WI38 (cell line): Measurements from ENCODE around the gene MTFR1L.

Experiments
- H3K4me3 ChIP-seq: 2 replicates; pipeline ENCODE4 v1.5.1; 2011; ENCODE audit warnings: low read depth, mild to moderate bottlenecking, control low read depth, low read length
- TF ChIP-seq, protein P1 (sequence below): IDR thresholded peaks from 2 replicates; pipeline ENCODE4 v1.5.1; 2012; ENCODE audit warnings: low read depth, mild to moderate bottlenecking, control low read depth, low read length

The MTFR1L gene

DNA sequence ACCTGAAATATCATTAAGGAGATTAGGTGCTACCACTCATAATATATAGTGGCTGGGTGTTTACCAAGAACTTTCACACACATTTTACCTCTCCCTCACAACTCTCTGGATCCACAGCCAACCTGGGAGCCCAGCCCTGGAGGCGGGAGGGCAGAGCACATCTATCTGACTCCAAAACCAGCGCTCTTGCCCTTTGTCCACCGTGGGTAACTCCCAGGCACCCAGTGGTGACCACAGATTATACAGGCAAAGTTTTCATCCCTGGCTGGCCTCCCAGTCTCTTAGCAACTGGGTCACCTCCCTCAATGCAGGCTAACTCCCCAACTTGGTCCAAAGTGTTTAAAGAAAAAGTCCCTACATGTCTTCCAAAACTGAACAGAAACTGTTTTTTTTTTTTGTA, 53.4 kb downstream of the MTFR1L start:
- TF ChIP-seq, protein P1, sequence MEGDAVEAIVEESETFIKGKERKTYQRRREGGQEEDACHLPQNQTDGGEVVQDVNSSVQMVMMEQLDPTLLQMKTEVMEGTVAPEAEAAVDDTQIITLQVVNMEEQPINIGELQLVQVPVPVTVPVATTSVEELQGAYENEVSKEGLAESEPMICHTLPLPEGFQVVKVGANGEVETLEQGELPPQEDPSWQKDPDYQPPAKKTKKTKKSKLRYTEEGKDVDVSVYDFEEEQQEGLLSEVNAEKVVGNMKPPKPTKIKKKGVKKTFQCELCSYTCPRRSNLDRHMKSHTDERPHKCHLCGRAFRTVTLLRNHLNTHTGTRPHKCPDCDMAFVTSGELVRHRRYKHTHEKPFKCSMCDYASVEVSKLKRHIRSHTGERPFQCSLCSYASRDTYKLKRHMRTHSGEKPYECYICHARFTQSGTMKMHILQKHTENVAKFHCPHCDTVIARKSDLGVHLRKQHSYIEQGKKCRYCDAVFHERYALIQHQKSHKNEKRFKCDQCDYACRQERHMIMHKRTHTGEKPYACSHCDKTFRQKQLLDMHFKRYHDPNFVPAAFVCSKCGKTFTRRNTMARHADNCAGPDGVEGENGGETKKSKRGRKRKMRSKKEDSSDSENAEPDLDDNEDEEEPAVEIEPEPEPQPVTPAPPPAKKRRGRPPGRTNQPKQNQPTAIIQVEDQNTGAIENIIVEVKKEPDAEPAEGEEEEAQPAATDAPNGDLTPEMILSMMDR: no peak
- H3K4me3 ChIP-seq: no peak overlapping the region

DNA sequence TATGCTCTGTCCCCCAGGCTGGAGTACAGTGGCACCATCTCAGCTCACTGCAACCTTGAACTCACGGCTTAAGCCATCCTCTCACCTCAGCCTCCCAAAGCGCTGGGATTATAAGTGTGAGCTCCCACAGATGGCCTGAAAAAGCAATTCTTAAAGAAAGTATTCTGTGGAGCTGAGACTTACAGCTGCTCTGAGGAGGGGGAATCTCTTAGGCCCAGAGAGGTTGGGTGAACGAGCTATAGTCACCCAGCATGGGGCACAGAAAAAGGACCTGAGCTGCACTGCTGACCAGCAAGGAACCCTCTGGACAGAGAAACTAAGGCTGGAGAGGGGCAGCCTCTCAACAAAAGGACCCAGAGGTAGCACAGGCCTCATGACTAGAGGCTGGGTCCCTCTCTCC, 54.5 kb downstream of the MTFR1L start:
- peak overlapping the region; percentile 73 for H3K4me3 ChIP-seq

DNA sequence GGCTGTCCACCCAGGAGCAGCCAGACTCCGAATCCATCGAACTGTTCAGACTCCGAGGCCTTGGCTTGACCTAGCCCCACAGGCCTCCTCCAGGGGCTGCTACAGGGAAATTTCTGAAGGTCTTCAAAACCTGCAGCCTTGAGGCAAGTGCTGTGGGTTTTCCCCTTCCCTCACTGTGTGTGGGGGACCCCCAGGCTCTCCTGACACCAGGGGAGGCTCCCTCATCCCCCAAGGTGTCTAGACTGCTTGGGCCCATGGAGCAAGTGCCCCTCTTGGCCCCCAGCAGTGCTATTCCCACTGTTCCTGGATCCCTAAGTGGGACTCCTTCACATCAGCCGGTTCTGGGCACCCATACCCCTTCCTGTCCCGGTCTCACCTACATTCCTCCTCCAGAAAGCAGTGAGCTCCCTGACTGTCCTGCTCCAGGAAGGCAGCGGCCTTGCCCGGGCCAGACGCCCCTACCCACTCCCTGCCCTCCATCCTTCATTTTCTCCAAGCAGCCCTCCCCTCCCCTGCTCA, 54.9 kb downstream of the MTFR1L start:
- TF ChIP-seq, protein P1: no peak
- peak overlapping the region; percentile 73 for H3K4me3 ChIP-seq

More for the DNA sequence above, 54.5 kb downstream of the MTFR1L start:
- TF ChIP-seq, protein P1: no peak

DNA sequence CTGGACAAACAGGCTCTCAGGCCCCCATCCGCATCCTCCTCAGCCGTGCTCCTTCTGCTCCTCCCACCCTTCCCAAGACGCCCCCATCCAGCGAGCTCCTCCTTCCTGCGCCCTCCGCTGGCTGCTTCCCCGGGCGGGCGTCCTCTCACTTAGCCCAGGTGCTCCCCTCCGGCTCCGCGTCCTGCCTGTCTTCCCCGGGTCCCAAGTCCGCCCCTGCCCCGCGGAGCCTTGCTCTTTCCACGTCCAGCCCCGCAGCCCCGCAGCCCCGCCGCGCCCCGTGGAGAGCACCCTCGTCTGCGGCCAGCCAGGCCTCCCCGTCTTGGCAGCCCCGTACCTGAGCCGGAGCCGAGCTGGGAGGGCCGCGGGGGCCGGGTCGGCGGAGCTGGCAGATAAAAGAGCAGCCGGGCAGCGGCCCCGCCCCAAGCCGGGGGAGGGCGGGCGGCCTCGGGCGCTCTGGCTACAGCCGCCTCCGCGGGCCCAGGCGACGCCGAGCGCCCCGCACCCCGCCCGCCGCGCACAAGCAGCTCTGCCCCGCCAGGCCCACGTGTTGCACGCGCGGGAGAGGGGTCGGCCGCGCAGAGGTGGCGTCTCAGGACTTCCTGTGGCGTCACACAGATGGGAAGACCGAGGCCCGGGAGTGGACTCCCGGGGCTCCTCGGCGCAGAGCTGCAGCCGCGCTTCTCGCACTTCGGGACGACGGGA, 55.6 kb downstream of the MTFR1L start, which contains the start of gene PAQR7:
Gene PAQR7, minus strand, starts transcription at position 555 of the 702 bp plus-strand sequence. CDS start 11,869 bp downstream, outside the sequence.
- TF ChIP-seq, protein P1: no peak
- peak within 1 kb of the TSS; percentile 73 for H3K4me3 ChIP-seq

DNA sequence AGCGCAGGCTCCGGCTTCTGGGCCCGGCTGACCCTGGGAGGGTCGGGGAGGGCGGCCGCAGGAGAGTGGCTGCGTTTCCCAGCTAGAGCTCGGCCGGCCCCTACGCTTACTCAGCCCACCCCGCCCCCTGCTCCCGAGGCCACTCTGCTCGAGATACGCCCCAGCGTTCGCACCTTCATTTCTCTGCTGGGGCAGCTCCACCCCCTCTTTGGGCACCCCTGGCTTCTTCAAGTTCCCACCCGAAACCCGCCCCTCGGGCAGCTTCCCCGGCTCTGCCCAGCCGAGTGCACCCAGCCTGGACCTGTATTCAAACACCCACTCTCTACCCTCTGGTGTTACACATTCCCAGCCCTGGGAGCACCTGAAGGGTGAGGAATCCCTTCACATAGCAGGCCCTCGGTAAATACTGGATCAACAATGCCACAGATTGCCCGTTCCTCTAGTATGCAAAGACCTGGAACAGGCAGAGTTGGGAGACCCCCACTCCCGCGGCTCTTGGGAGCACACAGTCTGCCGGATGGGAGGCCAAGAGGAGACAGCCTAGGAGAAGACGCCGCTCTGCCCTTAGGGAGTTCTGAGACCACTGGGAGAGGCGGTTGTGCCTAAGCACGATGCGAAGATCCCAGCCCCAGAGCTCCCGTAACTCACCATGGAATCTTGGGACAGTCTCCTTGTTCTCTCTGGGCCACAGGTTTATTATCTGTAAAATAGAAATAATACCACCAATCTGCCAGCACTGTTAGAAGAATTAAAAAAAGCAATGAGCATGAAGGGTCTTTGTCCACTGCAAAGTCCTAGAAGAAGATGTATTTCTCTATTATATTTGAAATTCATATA, 56.3 kb downstream of the MTFR1L start:
- TF ChIP-seq, protein P1: no peak
- peak overlapping the region; percentile 73 for H3K4me3 ChIP-seq

DNA sequence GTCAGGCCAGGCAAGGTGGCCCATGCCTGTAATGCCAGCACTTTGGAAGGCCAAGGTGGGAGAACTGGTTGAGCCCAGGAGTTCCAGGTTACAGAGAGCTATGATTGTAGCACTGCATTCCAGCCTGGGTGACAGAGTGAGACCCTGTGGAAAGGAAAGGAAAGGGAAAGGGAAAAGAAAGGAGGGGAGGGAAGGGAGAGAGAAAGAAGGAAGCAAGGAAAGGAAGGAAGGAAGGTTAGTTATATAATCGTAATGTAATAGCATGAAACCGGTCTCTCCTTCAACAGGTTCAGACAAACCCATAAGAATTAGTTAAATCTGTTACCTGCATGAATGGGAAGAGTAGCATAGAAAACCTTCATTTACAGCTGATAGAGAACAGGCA, 56.9 kb downstream of the MTFR1L start:
- TF ChIP-seq, protein P1: no peak
- H3K4me3 ChIP-seq: no peak overlapping the region

DNA sequence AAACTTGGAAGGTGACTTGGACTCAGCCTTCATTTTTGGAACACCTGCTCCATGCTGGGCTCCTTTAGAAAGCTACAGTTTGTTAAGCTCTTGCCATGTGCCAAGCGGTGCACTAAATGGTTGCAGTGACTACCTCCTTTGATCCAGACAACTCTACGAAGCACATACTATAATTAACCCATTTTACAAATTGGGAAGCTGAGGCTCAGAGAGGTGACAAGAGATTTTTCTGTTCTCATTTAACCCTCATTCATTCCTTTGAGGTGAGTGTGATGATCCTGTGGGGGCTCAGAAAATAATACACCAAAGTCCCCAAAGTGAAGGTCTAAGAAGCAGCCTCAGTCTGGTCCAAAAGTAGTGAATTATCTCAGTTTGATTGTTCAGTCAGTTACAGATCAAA, 57.4 kb downstream of the MTFR1L start:
- TF ChIP-seq, protein P1: no peak

More for the DNA sequence above, 57.4 kb downstream of the MTFR1L start:
- no peak overlapping the region for H3K4me3 ChIP-seq
